ENCODE measurements around the gene RAB34. TPM values are rescaled to one million over a fixed set of nuclear protein-coding genes. Genes with fewer than 3 reads are reported as not detected.

The RAB34 gene
- total RNA-seq, 1 experiment from 2014 or later: 284 TPM

- in situ Hi-C loops (cut with HindIII; ENCODE audit: low pct_unique_long_range_greater_than_20kb, low sequenced_read_pairs): no loop called here
- CTCF ChIA-PET: interaction anchor here (0.7 to 1.2 kb wide), 2 partner anchors 24 to 31 kb away, joined by 3 to 4 read pairs; partner anchors contain the start of gene BLTP2
- ATAC-seq (peak; percentile 79), DNase-seq (ENCODE audit: low read depth, low spot score) (no peak)
- no peak overlapping the region for H3K27ac ChIP-seq (ENCODE audit: low read length)
- POLR2A ChIA-PET: interaction anchor here (0.6 to 1.2 kb wide), 3 partner anchors 9 to 61 kb away, joined by 3 read pairs; no protein-coding TSS in a partner anchor
- no peak overlapping the region for H3K4me3 ChIP-seq (ENCODE audit: low read depth in 2 of 2, low read length in 2 of 2)
- peaks cover 39% of the 10 kb centered on the region for H3K36me3 ChIP-seq (ENCODE audit: control insufficient read depth, insufficient read depth, low read length)
- intact Hi-C loops (cut with micrococcal nuclease; ENCODE audit: unreplicated experiment): no loop called here
- no peaks in the 10 kb centered on the region for H3K9me3 ChIP-seq (ENCODE audit: control insufficient read depth, insufficient read depth, low read depth, low read length)
- TF ChIP-seq TCF7L2 (IDR thresholded peaks at IDR 0.05; ENCODE audit: low read depth, low read length): no peak
- no peak; the same call in 1 of the 2 replicates for TF ChIP-seq CTCF (IDR thresholded peaks at IDR 0.05)
- TF ChIP-seq, protein P1, sequence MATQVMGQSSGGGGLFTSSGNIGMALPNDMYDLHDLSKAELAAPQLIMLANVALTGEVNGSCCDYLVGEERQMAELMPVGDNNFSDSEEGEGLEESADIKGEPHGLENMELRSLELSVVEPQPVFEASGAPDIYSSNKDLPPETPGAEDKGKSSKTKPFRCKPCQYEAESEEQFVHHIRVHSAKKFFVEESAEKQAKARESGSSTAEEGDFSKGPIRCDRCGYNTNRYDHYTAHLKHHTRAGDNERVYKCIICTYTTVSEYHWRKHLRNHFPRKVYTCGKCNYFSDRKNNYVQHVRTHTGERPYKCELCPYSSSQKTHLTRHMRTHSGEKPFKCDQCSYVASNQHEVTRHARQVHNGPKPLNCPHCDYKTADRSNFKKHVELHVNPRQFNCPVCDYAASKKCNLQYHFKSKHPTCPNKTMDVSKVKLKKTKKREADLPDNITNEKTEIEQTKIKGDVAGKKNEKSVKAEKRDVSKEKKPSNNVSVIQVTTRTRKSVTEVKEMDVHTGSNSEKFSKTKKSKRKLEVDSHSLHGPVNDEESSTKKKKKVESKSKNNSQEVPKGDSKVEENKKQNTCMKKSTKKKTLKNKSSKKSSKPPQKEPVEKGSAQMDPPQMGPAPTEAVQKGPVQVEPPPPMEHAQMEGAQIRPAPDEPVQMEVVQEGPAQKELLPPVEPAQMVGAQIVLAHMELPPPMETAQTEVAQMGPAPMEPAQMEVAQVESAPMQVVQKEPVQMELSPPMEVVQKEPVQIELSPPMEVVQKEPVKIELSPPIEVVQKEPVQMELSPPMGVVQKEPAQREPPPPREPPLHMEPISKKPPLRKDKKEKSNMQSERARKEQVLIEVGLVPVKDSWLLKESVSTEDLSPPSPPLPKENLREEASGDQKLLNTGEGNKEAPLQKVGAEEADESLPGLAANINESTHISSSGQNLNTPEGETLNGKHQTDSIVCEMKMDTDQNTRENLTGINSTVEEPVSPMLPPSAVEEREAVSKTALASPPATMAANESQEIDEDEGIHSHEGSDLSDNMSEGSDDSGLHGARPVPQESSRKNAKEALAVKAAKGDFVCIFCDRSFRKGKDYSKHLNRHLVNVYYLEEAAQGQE (IDR thresholded peaks at IDR 0.05; ENCODE audit: insufficient read depth in 1 of 2, low read depth in 2 of 2, low read length in 1 of 2): no peak
- no peak for TF ChIP-seq SIN3A (IDR thresholded peaks at IDR 0.05; ENCODE audit: borderline replicate concordance, insufficient read depth, low read depth, low read length)
- no peak for TF ChIP-seq POLR2AphosphoS5 (IDR thresholded peaks at IDR 0.05; ENCODE audit: low read depth, low read length)
- H3K4me1 ChIP-seq (ENCODE audit: control insufficient read depth, insufficient read depth, low read length): no peaks in the 10 kb centered on the region
- no TSS peak for BruUV-seq (replicated peaks)
- no peaks in the 10 kb centered on the region for H3K27me3 ChIP-seq (ENCODE audit: control insufficient read depth, insufficient read depth, low read length)
Measured at GRCh38 chr17:28675980-28676379, 41.7 kb downstream of the RAB34 start.

DNA sequence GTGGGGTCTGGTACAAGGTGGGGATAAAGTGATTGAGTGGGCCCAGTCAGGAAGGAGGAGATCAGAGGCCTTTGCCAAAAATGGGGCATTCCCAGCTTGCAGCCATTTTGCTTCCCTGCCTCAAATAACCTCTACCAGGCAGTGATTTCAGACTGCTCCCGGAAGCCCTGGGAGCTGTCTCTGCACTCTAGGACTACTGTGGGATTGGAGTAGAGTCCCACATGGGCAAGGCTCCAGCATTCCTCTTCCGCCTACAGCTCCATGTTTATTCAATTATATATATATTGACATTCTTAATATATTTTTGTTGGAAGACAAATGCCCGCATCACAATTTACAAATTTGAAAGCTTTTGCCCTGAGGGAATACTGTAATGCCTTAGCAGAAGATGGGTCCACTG lies 42.2 kb downstream of the RAB34 start:
- Histone ChIP-seq H3K9me3 (ENCODE audit: control insufficient read depth, insufficient read depth, low read depth, low read length) (no peaks in the 10 kb centered on the region), H3K27ac (ENCODE audit: low read length) (no peak overlapping the region), H3K27me3 (ENCODE audit: control insufficient read depth, insufficient read depth, low read length) (no peaks in the 10 kb centered on the region), H3K4me3 (ENCODE audit: low read depth in 2 of 2, low read length in 2 of 2) (no peak overlapping the region), H3K4me1 (ENCODE audit: control insufficient read depth, insufficient read depth, low read length) (no peaks in the 10 kb centered on the region), H3K36me3 (ENCODE audit: control insufficient read depth, insufficient read depth, low read length) (peaks cover 40% of the 10 kb centered on the region)
- DNase-seq (ENCODE audit: low read depth, low spot score): no peak
- no peak for ATAC-seq
- in situ Hi-C loops (cut with HindIII; ENCODE audit: low pct_unique_long_range_greater_than_20kb, low sequenced_read_pairs) (no loop called here), intact Hi-C loops (cut with micrococcal nuclease; ENCODE audit: unreplicated experiment) (no loop called here)
- CTCF ChIA-PET: interaction anchor here (0.7 kb wide), 1 partner anchor 23 kb away, joined by 3 read pairs; no protein-coding TSS in a partner anchor
- POLR2A ChIA-PET: interaction anchor here (0.6 to 0.8 kb wide), 2 partner anchors 44 to 61 kb away, joined by 3 read pairs; no protein-coding TSS in a partner anchor
- no peak for TF ChIP-seq TCF7L2 (IDR thresholded peaks at IDR 0.05; ENCODE audit: low read depth, low read length)
- no peak for TF ChIP-seq CTCF (IDR thresholded peaks at IDR 0.05)
- no peak for TF ChIP-seq SIN3A (IDR thresholded peaks at IDR 0.05; ENCODE audit: borderline replicate concordance, insufficient read depth, low read depth, low read length)
- no peak for TF ChIP-seq POLR2AphosphoS5 (IDR thresholded peaks at IDR 0.05; ENCODE audit: low read depth, low read length)
- TF ChIP-seq, protein P1 (IDR thresholded peaks at IDR 0.05; ENCODE audit: insufficient read depth in 1 of 2, low read depth in 2 of 2, low read length in 1 of 2): no peak
- no TSS peak for BruUV-seq (replicated peaks)
